Middle frontal gyrus (tissue), 1 donor: ENCODE results near the gene CCNQ.

Experiments used
- DNase-seq: peaks from one replicate; pipeline ENCODE4 v3.0.0-alpha.2; 2015; ENCODE audit warnings: low spot score; ENCODE audit errors: extremely low spot score

Gene CCNQ

DNA sequence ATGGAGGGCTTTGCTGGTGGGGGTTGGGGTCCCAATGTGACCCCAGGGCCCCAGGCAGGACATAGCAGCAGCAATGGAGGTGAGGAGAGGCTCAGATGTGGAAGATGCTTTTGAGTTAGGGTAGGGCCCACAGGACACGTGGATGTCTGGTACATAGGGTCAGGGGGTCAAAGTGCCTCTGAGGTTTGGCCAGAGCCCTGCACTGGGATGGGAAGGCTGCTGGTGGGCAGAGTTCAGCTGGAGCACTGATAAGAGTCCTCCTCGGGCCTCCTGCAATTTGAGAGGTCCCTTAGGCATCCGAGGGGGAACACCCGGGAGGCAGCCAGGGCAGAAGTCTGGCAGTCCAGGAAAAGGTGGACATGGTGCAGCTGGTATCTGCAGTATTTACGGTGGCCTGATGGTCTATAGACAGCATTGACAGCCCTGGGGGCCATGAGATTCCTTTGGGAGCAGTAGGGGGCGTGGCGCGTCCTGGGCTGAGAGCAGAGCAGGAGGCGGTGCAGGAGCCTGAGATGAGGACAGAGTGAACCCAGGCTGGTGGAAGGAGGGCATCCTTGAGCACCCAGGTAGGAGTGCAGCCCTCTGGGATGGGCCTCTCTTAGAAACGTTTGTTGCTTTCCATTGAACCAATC lies 22.6 kb downstream of the CCNQ start:
- no peak for DNase-seq

DNA sequence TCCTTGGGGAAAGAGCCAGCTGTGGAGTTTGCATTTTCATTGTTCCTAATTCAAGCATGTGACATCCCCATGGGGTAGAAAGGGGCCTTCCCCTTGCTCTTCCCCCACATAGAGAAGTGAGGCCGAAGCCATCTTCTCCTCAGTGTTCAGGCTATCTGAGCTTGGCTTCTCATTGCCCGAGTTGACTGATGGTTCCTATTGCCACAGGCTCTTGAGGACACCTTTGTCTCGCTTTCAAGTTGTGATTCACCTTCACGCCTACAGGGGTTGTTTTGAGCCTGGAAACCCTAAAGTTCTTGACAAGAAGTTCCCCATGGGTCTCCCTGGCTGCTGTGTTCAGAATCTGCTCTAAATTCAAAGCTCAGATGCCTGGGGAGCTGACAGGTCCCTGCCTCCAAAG lies 25.0 kb downstream of the CCNQ start:
- DNase-seq = no peak

DNA sequence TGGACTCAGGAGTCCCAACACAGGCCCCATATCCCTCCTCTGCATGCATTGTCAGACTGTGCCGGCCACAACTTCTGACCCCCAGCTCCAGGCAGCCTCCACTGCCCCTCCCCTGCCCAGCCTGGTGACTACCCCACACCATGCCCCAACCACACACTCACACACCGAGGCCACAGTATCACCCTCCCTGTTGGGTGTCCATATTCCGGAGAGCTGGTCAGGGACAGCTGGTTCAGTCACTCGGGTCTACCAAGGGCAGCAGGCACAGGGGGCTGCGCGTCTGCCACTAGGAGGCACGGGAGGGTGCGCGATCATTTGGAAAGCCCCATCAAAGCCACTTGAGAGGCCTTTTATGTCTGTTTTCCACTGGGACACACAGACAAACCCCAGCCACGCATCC lies 26.3 kb downstream of the CCNQ start:
- DNase-seq = no peak

DNA sequence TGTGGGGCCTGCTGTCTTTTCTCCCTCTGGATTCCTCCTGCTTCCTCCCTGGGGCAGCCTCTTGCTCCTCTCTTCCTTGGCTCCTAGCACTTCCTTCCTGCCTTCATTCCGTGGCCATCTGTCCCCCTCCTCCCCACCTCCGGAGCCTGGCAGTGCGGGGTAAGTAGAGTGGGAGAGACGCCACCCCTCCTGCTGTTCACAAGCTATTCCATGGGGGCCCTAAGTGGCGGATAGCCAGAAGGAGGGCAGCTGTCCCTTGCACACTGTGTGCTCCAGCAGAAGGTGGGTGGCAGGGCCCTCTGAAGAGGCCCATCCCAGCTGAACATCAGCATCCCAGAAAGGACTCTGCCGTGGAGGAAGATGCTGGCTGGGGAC lies 27.4 kb downstream of the CCNQ start:
- DNase-seq = no peak

DNA sequence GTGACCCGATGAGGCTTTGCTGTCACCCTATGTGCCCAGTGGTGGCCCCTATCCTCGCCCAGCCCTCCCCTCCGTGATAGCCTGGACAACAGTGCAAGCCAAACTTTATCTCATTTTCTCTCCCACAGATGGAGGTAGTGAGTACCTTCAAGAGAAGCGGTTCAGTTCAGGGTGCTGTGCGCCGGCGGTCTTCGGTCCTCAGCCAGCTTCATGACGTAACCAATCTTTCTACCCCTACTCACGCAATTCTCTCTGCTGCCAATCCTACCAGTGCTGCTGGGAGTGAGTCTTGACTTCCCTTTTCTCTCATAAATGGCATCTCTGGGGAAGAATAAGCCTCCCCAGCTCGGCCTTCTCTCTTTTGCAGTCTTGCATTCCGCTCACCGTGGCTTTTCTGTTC lies 29.5 kb downstream of the CCNQ start:
- no peak for DNase-seq

DNA sequence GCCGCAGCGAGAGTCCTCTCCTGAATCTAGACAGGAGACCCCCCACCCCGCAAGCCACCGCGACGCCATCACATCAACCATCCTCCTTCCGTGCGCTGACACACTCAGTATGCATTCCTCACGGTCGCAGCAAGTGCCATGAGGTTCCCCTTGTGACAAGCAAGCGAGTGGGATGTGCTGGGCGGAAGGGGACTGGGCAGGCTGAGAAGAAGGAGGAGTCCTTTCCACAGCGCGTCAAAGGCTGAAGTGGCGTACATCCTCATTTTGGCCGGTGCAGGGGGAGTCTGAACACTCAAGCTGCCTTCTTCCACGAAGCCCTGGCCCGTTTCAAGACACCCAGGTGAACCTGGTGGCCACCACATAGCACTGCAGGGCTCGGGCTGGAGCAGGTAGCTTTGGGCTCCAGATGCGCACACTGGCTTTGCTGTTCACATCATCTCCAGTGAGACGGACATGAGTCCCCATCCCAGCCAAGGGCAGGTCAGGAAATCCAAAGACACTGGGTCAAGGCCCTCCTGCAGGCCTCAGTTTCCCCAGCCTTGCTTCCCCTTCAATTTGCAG lies 30.4 kb downstream of the CCNQ start:
- DNase-seq = no peak

DNA sequence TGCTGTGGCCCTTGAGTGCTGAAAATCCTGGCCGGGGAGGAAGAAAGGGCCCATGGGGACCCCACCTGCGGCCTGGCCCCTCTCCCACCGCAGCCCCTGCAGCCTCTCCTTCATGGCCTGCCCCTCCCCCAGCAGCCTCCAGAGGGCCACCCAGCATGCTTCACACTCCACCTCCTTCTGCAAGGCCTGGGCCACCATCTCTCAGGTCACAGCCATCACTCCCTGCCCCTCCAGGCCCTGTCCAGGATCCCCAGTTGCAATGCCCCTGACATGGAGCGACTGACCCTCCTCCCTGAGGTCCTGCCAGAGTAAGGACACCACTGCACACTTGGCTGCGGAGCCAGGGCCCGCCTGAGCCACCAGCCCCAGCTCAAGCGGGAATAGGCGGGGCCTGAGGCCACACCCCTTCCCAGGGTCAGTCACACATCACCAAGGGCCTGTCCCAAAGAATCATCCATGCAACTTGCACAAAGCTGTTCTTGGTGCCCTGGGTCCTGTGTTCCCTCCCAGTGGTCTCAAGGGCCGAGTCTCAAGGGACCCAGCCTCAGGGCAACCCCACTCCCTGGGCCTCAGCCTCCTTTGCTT lies 32.9 kb downstream of the CCNQ start:
- no peak for DNase-seq

DNA sequence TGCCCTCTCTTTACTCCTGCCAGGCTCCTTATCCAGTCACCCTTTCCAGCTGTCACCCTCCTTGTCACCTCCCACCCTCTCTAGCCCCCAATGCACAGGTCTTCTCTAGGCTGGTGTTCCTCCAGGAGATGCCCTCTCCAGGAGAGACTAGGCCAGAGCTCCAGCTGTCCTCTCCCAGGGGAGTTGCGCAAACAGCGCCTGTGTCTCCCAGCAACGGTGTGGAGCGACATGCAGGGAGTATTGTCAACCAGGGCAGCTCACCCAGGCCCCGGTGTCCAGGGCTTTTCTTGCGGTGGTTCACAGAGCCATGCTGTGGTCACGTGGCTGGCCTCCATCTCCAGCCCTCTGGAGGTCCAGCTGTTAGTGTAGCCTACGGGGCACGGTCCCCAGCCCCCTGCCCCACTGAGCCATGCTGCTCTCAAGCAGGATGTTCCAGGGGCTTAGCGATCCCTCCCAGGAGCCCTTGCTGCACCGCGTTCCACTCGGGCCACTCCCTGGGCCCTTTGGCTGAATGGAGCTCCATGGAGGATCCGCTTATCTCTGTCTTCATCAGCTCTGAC lies 34.8 kb downstream of the CCNQ start:
- DNase-seq = no peak

DNA sequence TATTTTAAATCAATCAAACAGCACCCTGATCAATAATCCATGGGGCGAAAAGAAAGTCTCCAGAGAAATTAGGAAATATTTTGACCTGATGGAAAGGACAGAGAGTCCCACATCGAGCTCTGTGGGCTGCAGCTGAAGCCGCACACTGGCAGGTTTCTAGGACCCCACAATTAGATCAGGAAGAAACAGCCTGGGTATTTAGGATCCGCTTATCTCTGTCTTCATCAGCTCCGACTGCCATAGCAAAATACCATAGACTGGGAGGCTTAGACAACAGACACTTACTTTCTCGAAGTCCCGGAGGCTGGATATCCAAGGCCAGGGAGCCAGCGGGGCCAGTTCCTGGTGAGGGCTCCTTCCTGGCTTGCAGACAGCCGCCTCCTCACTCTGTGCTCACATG lies 36.4 kb downstream of the CCNQ start:
- DNase-seq = no peak

DNA sequence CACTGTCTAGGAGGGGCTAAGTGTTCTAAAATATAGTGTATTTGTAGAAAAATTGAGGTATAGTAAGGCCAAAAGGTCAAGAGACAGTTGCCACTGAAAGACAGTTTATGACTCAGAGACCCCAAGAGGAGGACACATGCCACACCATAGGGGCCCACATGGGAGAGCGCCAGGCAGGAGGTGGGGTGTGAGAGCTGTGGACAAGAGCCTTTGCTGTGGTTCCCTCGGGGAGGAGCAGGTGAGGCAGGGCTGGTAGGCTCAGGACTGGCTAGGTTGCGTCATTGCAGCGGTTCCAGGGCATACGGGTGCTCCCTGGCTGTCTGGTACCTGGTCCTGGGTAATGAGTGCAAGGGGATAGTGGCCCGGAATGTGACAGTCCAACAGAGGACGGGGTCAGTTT lies 37.6 kb downstream of the CCNQ start:
- DNase-seq = no peak

DNA sequence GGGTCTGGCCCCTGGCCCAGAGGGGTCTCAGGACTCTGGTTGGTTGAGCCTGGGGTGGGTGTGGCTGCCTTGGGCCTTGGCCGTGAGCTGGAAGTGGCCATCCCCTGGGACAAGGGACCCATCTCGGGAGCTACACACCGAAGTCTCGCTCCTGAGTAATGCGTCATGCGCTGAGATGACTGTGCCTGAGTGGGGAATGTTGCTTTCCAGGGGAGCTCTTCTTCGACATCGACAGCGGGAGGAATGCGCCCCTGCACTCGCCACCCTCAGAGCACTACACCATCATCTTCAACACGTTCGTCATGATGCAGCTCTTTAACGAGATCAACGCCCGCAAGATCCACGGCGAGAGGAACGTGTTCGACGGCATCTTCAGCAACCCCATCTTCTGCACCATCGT lies 38.5 kb downstream of the CCNQ start:
- no peak for DNase-seq

DNA sequence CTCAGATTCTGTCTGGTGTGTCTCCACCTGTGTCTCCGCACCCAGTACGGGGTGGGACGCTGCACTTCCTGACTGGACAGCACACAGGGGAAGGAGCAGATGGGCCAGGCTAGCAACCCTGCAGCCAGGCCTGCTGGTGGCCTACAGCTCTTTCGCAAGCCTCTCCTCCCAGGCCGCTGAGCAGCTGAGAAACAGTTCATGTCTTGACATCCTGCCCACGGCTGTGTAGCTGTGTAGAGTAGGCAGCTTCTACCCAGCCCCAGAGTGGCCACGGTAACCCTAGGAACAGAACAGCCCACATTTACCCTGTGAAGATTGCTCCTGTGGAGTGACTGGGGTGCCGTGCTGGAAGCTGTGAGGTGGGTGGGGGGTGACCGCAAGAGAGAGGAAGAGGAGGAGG lies 38.9 kb downstream of the CCNQ start:
- no peak for DNase-seq

DNA sequence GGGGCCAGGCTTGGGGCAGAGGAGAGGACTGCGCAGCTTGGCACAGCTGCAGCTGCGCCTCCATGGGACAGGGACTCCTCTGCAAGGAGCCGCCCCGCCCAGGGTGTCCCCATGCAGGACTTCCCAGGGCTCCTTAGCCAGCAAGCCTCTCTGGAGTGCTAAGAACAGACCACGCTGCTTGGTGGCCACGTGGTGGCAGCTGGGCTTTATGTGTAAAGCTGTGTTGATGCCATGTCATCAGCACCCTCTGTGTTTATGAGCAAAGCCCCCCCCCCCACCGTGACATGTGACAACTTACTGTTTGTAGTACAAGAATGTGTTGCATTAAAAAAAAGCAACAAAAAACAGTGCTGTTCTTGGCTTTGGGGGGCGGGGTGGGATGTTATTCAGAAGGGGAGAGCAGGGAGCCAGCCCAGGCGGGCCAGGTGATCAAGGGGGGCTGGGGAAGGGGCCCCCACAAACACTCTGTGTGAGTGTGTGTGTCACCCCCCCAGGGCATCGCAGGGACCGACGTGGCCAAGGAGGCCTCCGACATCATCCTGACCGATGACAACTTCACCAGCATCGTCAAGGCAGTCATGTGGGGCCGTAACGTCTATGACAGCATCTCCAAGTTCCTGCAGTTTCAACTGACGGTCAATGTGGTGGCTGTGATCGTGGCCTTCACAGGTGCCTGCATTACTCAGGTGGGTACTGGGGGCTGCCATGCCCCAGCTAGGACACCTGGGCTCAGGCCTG lies 41.2 kb downstream of the CCNQ start:
- DNase-seq = no peak

DNA sequence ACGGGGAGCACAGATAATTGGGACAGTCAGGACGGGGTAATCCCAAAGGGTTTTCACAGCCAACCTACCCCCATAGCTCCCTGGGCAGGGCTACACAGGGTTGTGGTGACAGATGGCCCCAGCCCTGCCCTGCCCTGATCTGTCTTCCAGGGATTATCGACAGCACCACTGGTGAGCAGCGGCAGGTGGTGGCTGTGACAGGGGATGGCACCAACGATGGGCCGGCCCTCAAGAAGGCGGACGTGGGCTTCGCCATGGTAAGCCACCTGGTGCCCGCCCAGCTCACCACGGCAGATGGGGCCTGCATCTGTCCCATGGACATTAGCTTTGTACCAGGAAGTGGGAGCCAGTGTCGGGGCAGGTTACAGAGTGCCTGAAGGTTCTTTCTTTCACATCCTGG lies 42.2 kb downstream of the CCNQ start:
- DNase-seq = no peak

DNA sequence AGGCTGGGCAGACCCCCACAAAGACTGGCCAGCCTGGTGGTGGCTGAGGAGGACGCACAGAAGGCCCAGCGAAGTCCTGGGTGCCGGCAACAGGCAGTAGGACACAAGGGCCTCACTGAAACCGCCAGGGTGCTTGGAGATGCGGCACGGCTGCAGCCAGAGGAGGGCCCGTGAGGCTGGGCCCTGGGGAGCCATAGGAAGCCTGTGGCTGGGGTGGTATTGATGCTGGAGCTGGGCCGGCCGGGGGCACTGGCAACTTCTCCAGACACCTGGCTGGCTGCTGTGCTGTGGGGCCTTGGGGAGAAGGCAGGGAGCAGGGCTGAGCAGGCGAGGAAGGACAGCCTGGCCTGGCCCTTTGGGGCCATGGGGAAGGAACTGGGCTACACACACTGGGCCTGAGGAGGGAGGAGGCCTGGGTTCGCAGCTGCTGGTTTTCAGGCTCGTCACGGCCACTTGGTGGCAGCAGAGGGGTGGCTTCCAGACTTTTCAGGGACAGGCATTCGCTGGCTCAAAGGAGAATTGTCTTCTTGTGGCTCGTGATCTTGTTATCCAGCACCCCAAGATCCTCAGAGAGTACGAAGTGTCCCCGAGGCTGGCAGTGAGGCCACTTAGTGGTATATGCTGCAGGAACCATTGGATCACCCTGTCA lies 44.3 kb downstream of the CCNQ start:
- peak; percentile 55 for DNase-seq

DNA sequence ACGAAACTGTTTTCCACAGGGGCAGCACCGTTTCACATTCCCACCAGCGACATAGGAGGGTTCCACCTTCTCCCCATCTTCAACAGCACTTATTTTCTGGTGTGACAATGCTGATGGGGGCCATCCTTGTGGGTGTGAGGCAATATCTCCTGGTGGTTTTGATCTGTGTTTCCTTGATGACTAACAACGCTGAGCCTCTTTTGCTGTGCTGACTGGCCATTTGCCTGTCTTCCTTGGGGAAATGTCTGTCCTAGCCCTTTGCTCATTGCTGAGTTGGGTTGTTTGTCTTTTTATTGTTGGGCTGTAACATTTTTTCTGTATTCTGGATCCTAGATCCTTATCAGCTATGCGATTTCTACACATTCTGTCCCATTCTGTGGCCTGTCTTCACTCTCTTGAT lies 47.8 kb downstream of the CCNQ start:
- DNase-seq = no peak

DNA sequence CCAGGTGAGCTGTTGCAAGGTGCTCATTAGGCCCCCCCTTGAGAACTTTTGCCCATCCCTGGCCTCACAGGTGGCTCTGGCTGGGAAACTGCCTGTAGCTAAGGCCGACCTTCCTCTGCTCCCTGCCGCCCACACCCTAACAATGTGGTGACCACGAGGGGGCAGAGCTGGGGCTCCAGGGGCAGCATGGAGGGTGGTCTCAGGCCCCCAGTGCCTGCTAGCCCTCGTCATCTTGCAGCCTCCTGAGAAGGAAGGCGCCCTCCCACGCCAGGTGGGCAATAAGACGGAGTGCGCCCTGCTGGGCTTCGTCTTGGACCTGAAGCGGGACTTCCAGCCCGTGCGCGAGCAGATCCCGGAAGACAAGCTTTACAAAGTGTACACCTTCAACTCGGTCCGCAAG lies 49.1 kb downstream of the CCNQ start:
- no peak for DNase-seq

DNA sequence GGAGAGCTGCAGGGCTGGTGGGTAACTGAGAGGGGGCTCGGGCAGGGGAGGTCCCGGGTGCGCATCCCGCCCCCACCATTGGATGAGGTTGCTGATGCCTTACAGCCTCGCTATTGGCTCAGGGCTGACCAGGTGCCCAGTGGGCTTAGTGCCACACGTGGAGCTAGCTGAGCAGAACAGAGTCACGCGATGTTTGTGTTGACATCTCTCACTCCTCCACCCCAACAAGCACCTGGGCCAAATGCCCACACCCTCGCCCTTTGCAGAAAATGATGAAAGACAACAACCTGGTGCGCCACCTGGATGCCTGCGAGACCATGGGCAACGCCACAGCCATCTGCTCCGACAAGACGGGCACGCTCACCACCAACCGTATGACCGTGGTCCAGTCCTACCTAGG lies 49.7 kb downstream of the CCNQ start:
- DNase-seq = no peak

DNA sequence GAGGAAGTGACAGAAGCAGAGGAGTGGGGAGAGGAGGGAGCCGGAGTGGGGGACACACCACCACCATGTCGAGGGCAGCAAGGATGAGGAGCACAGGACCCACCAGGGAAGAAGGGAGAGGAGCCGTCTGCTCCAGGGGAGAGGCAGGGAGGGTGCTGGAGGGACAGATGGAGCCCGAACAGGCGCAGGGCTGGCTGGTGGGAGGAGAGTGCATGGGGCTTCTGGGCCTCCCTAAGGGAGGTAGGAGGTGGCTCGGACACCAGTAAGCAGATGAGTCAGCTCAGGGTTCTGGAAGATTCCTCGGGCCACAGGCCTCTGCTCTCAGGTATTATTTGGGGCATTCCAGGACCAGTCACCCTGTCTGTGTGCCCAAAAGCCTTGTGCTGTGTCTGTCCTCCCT lies 51.7 kb downstream of the CCNQ start:
- DNase-seq = no peak

DNA sequence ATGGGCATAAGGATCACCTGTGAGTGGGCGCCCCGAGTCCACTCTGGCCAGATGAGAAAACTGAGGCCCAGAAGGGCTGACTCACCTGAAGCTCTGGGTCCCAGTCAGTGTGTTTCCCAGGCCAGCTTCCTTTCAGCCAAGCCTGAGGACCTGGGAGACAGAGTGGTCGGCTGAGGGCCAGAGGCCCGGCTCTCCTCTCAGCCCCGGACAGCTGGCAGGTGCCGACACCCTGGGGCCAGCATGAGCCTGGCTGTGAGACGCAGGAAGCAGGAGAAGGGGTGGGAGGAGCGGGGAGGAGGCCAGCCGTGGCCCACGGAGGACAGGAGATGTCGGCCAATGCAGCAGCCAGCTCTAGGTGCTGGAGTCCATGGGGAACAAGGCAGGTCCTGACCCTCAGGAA lies 52.6 kb downstream of the CCNQ start:
- no peak for DNase-seq

DNA sequence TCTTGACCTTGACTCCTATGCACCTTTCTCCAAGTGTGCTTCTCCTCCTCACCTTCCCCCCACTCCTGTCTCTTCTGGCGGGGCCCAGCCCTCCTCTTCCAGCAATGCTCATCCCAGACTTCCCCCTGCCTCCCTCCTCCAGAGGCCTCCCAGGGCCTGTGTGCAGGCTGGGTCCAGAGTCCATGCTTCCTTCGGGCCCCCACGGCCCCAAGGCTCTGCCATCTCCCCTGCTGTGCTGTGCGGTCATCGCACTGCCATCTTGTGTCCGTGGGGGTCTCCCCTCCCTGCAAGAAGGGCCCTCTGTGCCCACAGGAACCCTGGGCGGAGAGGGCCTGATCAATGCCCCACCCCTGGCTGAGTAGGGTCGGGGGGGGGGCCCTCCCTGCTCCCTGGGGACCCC lies 54.2 kb downstream of the CCNQ start:
- no peak for DNase-seq

DNA sequence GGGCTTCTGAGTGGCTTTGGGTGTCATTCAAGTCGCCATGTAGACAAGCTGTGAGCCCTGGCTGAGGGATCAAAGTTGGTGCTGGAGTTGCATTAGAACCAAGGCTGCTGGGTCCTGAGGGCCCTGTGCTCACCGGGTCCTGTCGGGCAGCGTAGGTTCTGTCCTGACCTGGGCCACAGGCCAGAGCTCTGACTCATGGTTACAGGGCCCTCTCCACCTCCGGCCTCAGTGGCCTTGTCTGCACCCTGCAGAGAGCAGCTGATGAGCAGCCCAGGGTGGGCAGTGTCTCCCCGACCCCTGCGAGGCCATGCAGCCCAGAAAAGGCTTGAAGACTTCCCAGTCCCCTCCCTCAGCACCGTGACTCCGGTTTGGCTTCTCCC lies 59.0 kb downstream of the CCNQ start:
- no peak for DNase-seq
